CD4-positive, alpha-beta T cell treated with Interferon gamma for 1 hour (primary cell): ENCODE measurements around the gene S100G.
"Not testable (repeated sequence)": the region's sequence is repeated elsewhere in the genome, so short reads cannot be mapped to it uniquely, and the experiment has no call there.

ENCODE experiments used
- DNase-seq: peaks from one replicate; pipeline ENCODE4 v3.0.0-alpha.2; 2020

S100G gene, protein sequence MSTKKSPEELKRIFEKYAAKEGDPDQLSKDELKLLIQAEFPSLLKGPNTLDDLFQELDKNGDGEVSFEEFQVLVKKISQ

GRCh38 chrX:16649858-16650257, at the start of gene S100G:
Gene S100G (plus strand): TSS chrX:16650158. CDS start chrX:16651007, 849 bp downstream.
- DNase-seq: no peak

DNA sequence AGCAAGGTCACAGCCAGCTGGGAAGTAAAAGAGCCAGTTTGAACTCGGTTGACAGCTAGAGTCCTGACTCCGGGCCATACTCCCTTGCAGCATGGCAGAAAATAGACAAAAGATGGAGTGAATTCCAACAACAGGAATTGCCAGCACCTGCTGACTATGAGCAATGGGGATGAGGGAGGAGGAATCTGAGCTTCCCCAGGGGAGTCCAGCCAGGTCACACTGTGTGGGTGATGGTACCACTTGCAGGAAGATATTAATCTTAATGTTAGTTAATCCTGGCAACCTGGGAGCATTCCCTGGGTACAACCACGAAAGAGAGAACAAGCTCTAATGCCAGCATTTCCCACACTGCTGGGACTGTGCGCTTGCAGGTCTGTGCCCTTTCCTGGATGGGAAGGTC, 48.1 kb upstream of the S100G start:
- no peak for DNase-seq

GRCh38 chrX:16603235-16603634, 46.7 kb upstream of the S100G start:
- DNase-seq: not testable (repeated sequence)

DNA sequence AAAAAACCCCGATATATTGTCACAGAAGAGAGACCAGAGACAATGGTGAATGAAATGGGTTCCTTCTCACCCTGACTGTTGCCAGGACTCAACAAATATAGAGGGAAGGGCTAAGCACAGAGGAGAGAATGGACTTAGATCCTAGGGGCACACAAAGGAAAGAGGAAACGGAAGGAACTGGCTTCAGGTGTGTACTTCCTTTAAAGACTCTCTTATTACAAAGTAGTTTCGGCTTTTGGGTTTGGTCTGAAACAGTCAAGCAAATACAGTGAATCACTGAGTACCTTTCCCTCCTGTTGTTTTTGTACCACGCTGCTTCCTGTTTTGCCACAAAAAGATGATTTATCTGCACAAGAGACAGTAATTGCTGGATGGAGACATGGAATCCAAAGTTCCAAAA, 46.1 kb upstream of the S100G start:
- DNase-seq: no peak

- no peak for DNase-seq
Observed at GRCh38 chrX:16604337-16604736, 45.6 kb upstream of the S100G start.

DNA sequence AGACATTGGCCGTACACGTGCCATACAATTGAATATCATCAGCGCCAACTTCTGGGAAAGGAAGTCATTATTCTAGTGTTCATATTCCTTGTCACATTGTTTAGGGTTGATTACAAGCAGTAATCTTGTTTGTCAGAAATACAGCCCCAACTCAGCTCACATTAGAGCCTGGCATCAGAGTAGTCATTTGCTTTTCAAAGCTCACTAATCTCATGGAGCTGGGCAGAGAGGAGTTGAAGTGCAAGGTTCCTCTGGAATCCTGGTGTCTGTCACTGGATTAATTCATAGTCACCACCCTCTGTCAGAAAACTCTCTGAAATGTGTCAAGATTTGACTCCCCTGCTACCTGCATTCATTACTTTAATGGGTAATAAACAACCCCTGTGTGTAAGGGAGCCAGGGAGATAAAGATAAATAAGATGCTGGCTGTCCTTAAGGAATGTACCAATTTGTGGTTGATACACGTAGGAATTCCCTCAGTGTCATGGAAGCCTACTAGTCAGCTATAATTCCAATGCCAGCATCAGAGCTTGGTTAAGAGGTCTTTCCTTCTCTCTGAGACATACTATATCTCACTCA, 43.7 kb upstream of the S100G start:
- DNase-seq: no peak

- DNase-seq: no peak
Observed at GRCh38 chrX:16610121-16610621, 39.8 kb upstream of the S100G start.

DNA sequence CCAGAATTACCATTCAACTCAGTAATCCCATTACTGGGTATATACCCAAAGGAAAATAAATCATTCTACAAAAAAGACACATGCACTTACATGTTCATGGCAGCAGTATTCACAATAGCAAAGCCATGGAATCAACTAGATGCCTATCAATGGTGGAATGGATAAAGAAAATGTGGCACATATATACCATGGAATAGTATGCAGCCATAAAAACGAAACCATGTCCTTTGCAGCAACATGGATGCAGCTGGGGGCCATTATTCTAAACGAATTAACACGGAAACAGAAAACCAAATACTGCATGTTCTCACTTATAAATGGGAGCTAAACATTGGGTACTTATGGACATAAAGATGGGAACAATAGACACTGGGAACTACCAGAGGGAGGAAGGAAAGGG, 39.3 kb upstream of the S100G start:
- DNase-seq: not testable (repeated sequence)

- DNase-seq: no peak
Observed at GRCh38 chrX:16612257-16612897, 37.6 kb upstream of the S100G start.

DNA sequence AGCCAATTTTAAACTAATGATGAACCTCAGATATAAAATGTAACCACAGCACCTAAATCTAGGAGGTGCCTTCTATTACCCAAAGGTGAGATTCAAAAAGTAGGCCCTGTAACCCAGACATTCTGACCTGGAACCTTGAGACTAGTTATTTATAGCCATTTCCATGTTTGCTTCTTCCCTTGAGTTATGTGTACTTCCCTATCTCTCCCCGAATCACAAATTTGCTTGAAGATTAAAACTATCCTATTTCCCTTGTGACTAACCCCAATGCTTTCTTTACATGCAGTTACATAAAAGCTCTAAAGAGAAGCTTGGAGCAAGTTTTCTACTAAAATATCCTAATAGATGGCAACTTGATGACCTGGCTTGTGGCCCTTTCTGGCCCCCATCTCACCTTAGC, 32.6 kb upstream of the S100G start:
- DNase-seq: no peak

- DNase-seq: no peak
Observed at GRCh38 chrX:16618422-16618821, 31.5 kb upstream of the S100G start.

DNA sequence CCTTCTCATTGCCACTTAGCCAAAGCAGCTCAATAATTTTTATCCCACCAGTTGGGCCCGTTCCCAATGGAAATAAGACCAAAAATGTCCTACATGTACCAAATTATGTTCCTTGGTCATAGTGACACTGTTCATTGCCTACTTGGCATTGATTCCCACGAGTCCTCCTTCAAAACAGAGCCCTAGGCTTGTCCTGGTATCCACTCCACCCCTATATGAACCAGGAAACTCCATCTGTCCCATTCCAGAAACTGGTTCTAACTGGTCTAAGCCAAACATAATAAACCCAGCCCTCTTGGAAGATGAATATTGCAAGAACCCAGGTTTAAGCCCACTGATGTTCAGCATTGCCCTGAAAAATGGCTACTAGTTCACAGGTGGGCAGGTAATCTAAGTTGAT, 30.9 kb upstream of the S100G start:
- no peak for DNase-seq

DNA sequence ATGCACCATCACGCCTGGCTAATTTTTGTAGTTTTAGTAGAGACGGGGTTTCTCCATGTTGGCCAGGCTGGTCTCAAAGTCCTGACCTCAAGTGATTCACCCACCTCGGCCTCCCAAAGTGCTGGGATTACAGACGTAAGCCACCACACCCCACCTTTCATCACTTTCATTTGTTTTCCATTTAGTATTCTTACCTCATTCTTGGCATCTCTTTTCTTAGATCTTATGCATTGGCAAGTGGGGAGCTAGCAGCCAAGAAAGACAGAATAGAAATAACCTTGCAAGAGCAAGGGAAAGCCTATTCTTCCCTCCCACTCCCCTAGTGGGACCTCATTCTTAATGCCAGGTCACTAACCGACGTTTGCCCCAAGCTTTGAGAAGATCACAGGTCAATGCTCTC, 21.4 kb upstream of the S100G start:
- not testable (repeated sequence) for DNase-seq

- DNase-seq: no peak
Observed at GRCh38 chrX:16628946-16629595, 20.9 kb upstream of the S100G start.

DNA sequence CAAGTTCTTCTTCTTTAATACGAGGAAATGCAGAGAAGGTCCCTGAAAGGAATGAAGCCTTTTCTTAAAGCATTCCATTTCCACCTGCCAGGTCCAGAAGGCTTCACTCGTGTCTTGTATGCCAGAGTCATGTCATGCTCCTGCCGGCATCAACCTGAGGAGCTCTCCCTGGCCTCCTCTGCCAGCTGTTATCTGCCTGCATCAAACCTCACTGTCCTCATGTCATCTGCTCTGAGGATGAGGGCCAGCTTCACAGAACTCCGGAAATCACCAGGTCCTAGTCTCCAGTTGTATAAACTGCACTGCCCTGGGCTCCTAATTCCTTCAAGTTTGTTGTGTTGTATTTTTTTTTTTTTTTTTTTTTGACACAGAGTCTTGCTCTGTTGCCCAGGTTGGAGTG, 20.0 kb upstream of the S100G start:
- DNase-seq: no peak

- no peak for DNase-seq
Observed at GRCh38 chrX:16633754-16634153, 16.2 kb upstream of the S100G start.

DNA sequence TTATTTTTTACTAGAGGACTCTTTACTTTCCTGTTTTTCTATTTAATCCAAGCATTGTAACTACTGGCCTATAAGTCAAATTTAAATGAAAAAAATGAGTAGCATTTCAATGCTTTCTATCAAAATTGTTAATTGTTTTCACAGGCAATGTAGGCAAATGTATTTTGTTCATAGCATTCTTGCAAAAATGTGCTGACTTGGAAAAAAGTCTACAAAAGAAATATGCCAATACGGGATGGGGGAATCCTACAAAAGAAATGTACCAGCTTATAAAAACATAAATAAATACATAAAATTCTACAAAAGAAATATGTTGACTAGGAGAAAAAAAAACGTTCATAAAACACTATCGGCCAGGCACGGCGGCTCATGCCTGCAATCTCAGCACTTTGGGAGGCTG, 14.9 kb upstream of the S100G start:
- no peak for DNase-seq

DNA sequence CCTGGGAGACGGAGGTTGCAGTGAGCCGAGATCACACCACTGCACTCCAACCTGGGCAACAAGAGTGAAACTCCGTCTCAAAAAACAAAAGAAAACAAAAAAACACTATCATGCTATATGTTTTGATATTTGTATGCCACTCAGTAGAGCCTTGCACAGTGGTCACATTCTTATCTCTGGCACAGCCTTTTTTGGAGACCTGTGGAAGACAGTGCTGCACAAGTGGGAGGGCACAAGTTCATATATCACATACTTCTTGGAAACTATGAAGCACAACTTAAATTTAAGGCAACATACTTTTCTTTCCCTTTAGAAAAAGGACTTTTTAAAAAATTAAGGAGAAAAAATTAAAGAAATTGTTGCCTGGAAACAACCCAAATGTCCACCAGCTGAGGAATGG, 14.4 kb upstream of the S100G start:
- DNase-seq: no peak

DNA sequence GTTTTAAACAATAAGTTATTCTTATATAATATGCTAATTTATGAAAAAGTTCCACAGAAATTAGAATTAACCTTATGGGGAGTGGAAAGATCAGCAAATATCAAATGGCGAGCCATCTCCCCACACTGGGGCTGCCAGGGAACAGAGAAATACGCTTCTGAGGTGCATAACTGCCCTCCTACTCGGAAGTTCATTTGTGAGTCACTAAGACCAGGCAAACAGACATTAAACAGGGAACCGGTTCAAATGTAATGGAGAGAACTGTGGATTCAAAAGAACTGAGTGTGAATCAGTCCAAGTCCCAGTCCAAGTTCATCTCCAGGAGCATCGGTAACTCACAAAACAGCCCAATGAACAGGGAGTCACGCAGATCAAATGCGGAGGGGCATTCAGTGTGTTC, 11.4 kb upstream of the S100G start:
- no peak for DNase-seq

- no peak for DNase-seq
Observed at GRCh38 chrX:16639966-16640365, 10.0 kb upstream of the S100G start.

- DNase-seq: no peak
Observed at GRCh38 chrX:16640823-16641222, 9.1 kb upstream of the S100G start.

DNA sequence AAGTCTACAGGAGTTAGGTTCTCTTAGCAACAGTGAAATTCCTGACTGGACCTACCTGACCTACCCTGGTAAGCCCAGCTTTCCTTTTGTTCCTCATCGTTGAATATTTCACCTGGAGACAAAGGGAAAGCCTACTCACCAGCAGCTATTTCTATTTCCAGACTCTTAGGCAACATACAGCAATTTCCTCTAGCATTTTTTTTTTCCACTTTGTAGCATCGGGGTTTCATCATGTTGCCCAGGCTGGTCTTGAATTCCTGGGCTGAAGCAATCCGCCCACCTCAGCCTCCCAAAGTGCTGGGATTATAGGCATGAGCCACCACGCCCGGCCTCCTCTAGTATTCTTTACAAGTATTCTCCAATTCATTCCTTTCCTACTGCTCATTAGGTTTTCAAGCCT, 6.8 kb upstream of the S100G start:
- no peak for DNase-seq

- no peak for DNase-seq
Observed at GRCh38 chrX:16646366-16647138, 3.4 kb upstream of the S100G start.
